ENCODE measurements around the gene SNX30. TPM values are rescaled to one million over a fixed set of nuclear protein-coding genes. Genes with fewer than 3 reads are reported as not detected.

The SNX30 gene
- total RNA-seq, 1 experiment from 2014 or later = 12.7 TPM

Other genes with a start within 250 kb of the SNX30 start
- gene INIP, start 32.6 kb upstream of the SNX30 start, total RNA-seq (2021; ENCODE audit: unreplicated experiment) = 28.9 TPM
- not detected for gene SLC46A2, start 140.1 kb downstream of the SNX30 start, total RNA-seq (2021; ENCODE audit: unreplicated experiment)